ENCODE measurements around the gene TMEM139. TPM values are rescaled to one million over a fixed set of nuclear protein-coding genes. Genes with fewer than 3 reads are reported as not detected.

Gene TMEM139
- total RNA-seq, 4 donors from 2014 or later: 46.4 to 127 (median 52.2) TPM

DNA sequence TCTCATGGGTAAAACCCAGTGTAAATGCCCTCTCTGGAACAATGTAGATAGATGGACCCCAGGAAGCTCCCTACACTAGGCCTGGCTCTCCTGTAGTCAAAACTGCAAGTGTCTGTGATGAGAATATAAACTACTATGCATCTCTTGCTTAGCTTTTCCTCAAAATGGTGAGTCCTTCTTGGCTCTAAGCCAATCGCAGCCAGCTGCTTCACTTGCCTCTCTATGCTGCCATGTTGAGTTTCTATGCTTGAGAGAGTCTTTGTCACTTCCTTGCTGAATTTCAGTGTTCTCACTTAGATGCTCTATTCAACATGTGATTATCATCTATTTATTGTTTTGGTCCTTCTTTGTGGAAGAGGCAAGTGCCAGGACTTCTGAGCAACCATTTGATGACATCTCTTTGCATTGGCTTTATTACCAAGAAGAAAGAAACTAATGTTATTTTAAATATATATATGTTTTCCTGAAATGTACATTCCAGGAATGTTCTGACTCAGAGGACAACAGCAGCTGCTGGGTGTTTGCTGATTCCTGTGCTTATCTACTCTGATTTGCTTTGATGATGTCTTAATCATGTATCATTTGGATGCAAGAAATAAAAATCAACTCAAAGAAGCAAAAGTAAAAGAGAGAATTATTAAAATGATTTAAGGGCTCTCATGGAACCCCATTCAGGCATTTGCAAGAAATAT, 46.3 kb upstream of the TMEM139 start:
- H3K27ac ChIP-seq: peak overlapping the region in 1 of 4 donors; percentile 12
- intact Hi-C loops (cut with DNase I; ENCODE audit: low total_unique reads): no loop called here

DNA sequence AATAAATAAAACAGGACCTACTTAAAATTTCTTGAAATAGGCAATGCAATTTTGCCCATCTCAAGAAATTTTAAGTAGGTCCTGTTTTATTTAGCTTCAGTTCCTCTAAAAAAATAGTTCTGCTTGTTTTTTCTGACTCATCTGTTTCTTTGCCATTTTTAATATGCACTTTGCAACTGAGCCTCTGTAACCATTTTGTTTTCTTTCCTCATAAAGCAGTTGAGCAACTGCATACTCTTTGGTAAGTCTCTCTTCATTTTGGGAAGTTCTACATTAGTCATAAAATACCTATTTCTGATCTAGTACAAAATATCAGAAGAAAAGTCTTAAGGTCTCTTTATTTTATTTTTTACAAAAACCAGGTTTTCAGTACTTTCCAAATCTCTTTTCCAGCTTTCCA, 44.9 kb upstream of the TMEM139 start:
- Histone ChIP-seq H3K4me1 (peaks cover 0 to 23% (median 7%) of the 10 kb centered on the region in 4 donors), H3K27me3 (no peaks in the 10 kb centered on the region), H3K36me3 (no peaks in the 10 kb centered on the region), H3K27ac (no peak overlapping the region), H3K9me3 (peaks cover 0 to 4% of the 10 kb centered on the region in 2 donors), H3K4me3 (no peak overlapping the region)
- TF ChIP-seq EP300 (IDR thresholded peaks at IDR 0.05; ENCODE audit: low read depth) (no peak), POLR2AphosphoS5 (IDR thresholded peaks at IDR 0.05) (no peak), POLR2A (IDR thresholded peaks at IDR 0.05) (no peak)
- TF ChIP-seq, protein P1, sequence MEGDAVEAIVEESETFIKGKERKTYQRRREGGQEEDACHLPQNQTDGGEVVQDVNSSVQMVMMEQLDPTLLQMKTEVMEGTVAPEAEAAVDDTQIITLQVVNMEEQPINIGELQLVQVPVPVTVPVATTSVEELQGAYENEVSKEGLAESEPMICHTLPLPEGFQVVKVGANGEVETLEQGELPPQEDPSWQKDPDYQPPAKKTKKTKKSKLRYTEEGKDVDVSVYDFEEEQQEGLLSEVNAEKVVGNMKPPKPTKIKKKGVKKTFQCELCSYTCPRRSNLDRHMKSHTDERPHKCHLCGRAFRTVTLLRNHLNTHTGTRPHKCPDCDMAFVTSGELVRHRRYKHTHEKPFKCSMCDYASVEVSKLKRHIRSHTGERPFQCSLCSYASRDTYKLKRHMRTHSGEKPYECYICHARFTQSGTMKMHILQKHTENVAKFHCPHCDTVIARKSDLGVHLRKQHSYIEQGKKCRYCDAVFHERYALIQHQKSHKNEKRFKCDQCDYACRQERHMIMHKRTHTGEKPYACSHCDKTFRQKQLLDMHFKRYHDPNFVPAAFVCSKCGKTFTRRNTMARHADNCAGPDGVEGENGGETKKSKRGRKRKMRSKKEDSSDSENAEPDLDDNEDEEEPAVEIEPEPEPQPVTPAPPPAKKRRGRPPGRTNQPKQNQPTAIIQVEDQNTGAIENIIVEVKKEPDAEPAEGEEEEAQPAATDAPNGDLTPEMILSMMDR (IDR thresholded peaks at IDR 0.05): no peak
- DNase-seq: no peak
- in situ Hi-C loops (cut with MboI; ENCODE audit: low pct_ligation_motif_present in 1 of 4, low pct_unique_long_range_greater_than_20kb in 1 of 4, low sequenced_read_pairs in 3 of 4) (loop anchor here (5.0 to 10.0 kb wide), 5 partner anchors 62 to 255 kb away; partner anchors contain the start of gene EPHA1 (in 1 of the 4)), intact Hi-C loops (cut with DNase I; ENCODE audit: low total_unique reads) (loop anchor here (2.0 to 5.0 kb wide), 2 partner anchors 67 to 177 kb away; no protein-coding TSS in a partner anchor)

More for the DNA sequence above, 46.3 kb upstream of the TMEM139 start:
- H3K9me3 ChIP-seq: peaks cover 0 to 4% of the 10 kb centered on the region in 2 donors
- in situ Hi-C loops (cut with MboI; ENCODE audit: low pct_ligation_motif_present in 1 of 4, low pct_unique_long_range_greater_than_20kb in 1 of 4, low sequenced_read_pairs in 3 of 4): loop anchor here in 1 of 4 donors (10.0 kb wide), 1 partner anchor 256 kb away; no protein-coding TSS in a partner anchor
- no peak for DNase-seq
- TF ChIP-seq EP300 (IDR thresholded peaks at IDR 0.05; ENCODE audit: low read depth) (no peak), POLR2A (IDR thresholded peaks at IDR 0.05) (no peak), POLR2AphosphoS5 (IDR thresholded peaks at IDR 0.05) (no peak)
- TF ChIP-seq, protein P1 (IDR thresholded peaks at IDR 0.05): no peak
- WGBS, 2 donors (ENCODE audit: low coverage in 1 of 2): 97% methylated on average over 1 of the region's 1 CpG; no CpG with 5 or more reads in 1 of the 2 donors
- H3K27me3 ChIP-seq: no peaks in the 10 kb centered on the region
- no peak overlapping the region for H3K4me3 ChIP-seq
- H3K4me1 ChIP-seq: peaks cover 0 to 11% (median 2%) of the 10 kb centered on the region in 4 donors
- H3K36me3 ChIP-seq: no peaks in the 10 kb centered on the region

DNA sequence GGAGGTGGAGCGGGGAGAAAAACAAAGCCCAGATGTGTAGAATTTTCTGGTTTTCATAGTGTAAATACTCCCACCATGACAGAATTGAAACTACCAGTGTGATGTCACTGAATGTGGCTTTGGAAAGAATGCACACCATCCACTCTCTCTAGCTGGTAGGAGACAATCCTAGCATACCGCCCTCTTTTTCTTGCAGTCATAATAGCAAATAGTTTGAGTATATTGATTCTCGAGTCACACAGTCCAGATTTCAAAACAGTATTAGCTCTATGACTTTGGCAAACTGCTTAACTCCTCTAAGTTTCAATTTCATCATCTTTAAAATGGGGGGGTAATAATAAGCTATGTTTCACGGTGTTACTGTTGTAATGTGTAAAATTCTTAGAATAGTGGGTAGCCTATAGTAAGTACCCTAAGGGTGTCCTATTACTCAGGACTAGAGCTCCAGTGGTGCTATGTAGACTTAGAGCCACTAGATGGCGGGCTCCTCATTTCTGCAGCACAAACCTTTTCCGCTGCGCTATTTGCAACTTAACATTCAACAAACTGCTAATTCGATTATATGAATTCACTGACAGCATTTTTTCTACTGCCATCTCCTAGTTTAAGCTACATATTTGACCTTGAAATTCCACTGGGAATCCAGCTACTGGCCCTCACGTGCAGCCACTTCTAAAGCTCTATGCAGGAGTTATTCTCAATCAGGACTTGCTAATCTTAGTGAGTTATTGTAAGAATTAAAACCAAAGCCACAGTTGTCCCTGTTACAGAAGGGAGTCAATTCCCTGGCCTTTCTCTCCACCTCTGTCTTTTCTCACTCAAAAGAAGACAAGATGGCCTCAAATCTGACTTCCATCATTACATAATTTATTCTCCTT, 44.2 kb upstream of the TMEM139 start:
- Histone ChIP-seq H3K27me3 (no peaks in the 10 kb centered on the region), H3K4me3 (no peak overlapping the region), H3K4me1 (peaks cover 0 to 30% (median 9%) of the 10 kb centered on the region in 4 donors), H3K9me3 (peaks cover 0 to 4% of the 10 kb centered on the region in 2 donors), H3K27ac (no peak overlapping the region), H3K36me3 (no peaks in the 10 kb centered on the region)
- intact Hi-C loops (cut with DNase I; ENCODE audit: low total_unique reads) (loop anchor here (2.0 to 5.0 kb wide), 2 partner anchors 67 to 176 kb away; no protein-coding TSS in a partner anchor), in situ Hi-C loops (cut with MboI; ENCODE audit: low pct_ligation_motif_present in 1 of 4, low pct_unique_long_range_greater_than_20kb in 1 of 4, low sequenced_read_pairs in 3 of 4) (loop anchor here in 3 of 4 donors (5.0 to 10.0 kb wide), 4 partner anchors 62 to 174 kb away; partner anchors contain the start of gene EPHA1 (in 1 of the 3))
- DNase-seq: peak; percentile 75
- 14 to 18% methylated on average over 9 of the region's 9 CpGs for WGBS, 2 donors (ENCODE audit: low coverage in 1 of 2)
- TF ChIP-seq, protein P1 (IDR thresholded peaks at IDR 0.05): peak; percentile 86 to 95 (median 89)
- TF ChIP-seq POLR2A (IDR thresholded peaks at IDR 0.05): no peak

DNA sequence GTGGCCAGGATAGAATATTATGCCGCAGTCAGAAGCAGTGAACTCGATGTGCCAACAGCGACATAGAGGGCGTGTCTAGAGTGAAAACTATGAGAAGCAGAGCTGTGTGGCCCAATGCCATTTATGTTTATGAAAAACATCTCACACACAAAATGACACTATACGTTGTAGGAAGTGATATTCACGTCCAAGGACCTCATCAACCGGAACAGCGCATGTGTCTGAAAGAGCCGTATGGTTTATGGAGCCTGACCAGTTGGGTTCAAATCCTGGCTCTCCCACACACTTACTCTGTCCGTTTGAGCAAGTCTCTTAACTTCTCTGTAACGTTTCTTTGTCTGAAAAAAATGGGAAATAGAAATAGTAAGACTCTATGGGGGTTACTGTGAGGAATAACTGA, 42.5 kb upstream of the TMEM139 start:
- H3K27me3 ChIP-seq: no peaks in the 10 kb centered on the region
- intact Hi-C loops (cut with DNase I; ENCODE audit: low total_unique reads) (loop anchor here (5.0 kb wide), 1 partner anchor 65 kb away; no protein-coding TSS in a partner anchor), in situ Hi-C loops (cut with MboI; ENCODE audit: low pct_ligation_motif_present in 1 of 4, low pct_unique_long_range_greater_than_20kb in 1 of 4, low sequenced_read_pairs in 3 of 4) (loop anchor here in 3 of 4 donors (5.0 to 10.0 kb wide), 4 partner anchors 60 to 172 kb away; partner anchors contain the start of gene EPHA1 (in 1 of the 3))
- no peaks in the 10 kb centered on the region for H3K9me3 ChIP-seq
- peaks cover 0 to 32% (median 11%) of the 10 kb centered on the region in 4 donors for H3K4me1 ChIP-seq
- no peak for TF ChIP-seq POLR2A (IDR thresholded peaks at IDR 0.05)
- TF ChIP-seq POLR2AphosphoS5 (IDR thresholded peaks at IDR 0.05): no peak
- TF ChIP-seq, protein P1 (IDR thresholded peaks at IDR 0.05): no peak
- no peak for TF ChIP-seq EP300 (IDR thresholded peaks at IDR 0.05; ENCODE audit: low read depth)
- H3K27ac ChIP-seq: no peak overlapping the region
- H3K4me3 ChIP-seq: no peak overlapping the region
- DNase-seq: no peak
- no peaks in the 10 kb centered on the region for H3K36me3 ChIP-seq
- WGBS, 2 donors (ENCODE audit: low coverage in 1 of 2): 80 to 81% methylated on average over 10 to 11 of the region's 11 CpGs

Measured in transverse colon (tissue), 4 donors.